A549 (cell line): Measurements from ENCODE around the gene LGR5.

Experiments used
- BHLHE40 ChIP-seq: IDR thresholded peaks from 2 replicates; pipeline ENCODE4 v1.6.1; 2012; ENCODE audit warnings: low read depth, low read length, inconsistent platforms
- CEBPB ChIP-seq, 2 experiments: fragments of >200 bp in 1 of 2; sonication (Bioruptor Twin) in 1 of 2; formaldehyde crosslinking in 1 of 2; IDR thresholded peaks; 2 replicates each; pipeline ENCODE4 v1.6.1; 2012 to 2016
- CTCF ChIP-seq: fragments of >200 bp; sonication (Bioruptor Twin); formaldehyde crosslinking; IDR thresholded peaks from 3 replicates; pipeline ENCODE4 v1.5.1; 2016
- EP300 ChIP-seq, 2 experiments: fragments of >200 bp; sonication (Bioruptor Twin); formaldehyde crosslinking; IDR thresholded peaks; 2 replicates in 1 of 2; 3 replicates in 1 of 2; pipeline ENCODE4 v1.6.1; 2016 to 2017
- ESRRA ChIP-seq: fragments of 150-350 bp; IDR thresholded peaks from 2 replicates; pipeline ENCODE4 v1.6.1; 2014; ENCODE audit warnings: mild to moderate bottlenecking, low read length, borderline replicate concordance
- NR3C1 ChIP-seq: fragments of >200 bp; sonication (Bioruptor Twin); formaldehyde crosslinking; IDR thresholded peaks from 3 replicates; pipeline ENCODE4 v1.6.1; 2017
- PBX3 ChIP-seq: IDR thresholded peaks from 2 replicates; pipeline ENCODE4 v1.6.1; 2012
- PHF8 ChIP-seq: fragments of 200-600 bp; sonication (generic); IDR thresholded peaks from 2 replicates; pipeline ENCODE4 v1.6.1; 2016; ENCODE audit warnings: low read depth, mild to moderate bottlenecking, antibody characterized with exemption, moderate library complexity, borderline replicate concordance
- POLR2A ChIP-seq: IDR thresholded peaks from 2 replicates; pipeline ENCODE4 v1.6.1; 2012; ENCODE audit warnings: mild to moderate bottlenecking, low read length
- POLR2AphosphoS2 ChIP-seq: conservative IDR thresholded peaks from 2 replicates; pipeline ENCODE4 v1.6.1; 2012; ENCODE audit warnings: low read length, improper control_type of control experiment, inconsistent platforms
- RAD21 ChIP-seq, 2 experiments: fragments of >200 bp in 1 of 2; sonication (Bioruptor Twin) in 1 of 2; formaldehyde crosslinking in 1 of 2; IDR thresholded peaks in 1 of 2; conservative IDR thresholded peaks in 1 of 2; 2 replicates in 1 of 2; 3 replicates in 1 of 2; pipeline ENCODE4 v1.6.1; 2012 to 2018; ENCODE audit warnings: inconsistent platforms in 1 of 2
- REST ChIP-seq: fragments of 200-600 bp; sonication (generic); IDR thresholded peaks from 2 replicates; pipeline ENCODE4 v1.6.1; 2016; ENCODE audit warnings: antibody characterized with exemption, mild to moderate bottlenecking, moderate library complexity
- SMC3 ChIP-seq: fragments of >200 bp; sonication (Bioruptor Twin); formaldehyde crosslinking; IDR thresholded peaks from 3 replicates; pipeline ENCODE4 v1.6.1; 2018; ENCODE audit warnings: inconsistent platforms
- USF2 ChIP-seq: fragments of 450-650 bp; IDR thresholded peaks from 2 replicates; pipeline ENCODE4 v1.6.1; 2014; ENCODE audit warnings: antibody characterized with exemption

GRCh38 chr12:71576496-71576895 is 136.9 kb downstream of the LGR5 start:
- no peak for TF ChIP-seq POLR2A
- no peak for TF ChIP-seq CTCF
- TF ChIP-seq BHLHE40, result no peak
- TF ChIP-seq PHF8, result no peak
- no peak for TF ChIP-seq REST
- no peak for TF ChIP-seq RAD21 (conservative IDR thresholded peaks at IDR 0.05 in 1 of 2, IDR thresholded peaks at IDR 0.05 in 1 of 2)
- no peak for TF ChIP-seq CEBPB (IDR thresholded peaks at IDR 0.05)
- TF ChIP-seq PBX3, result no peak
- TF ChIP-seq SMC3, result no peak
- no peak for TF ChIP-seq ESRRA
- no peak for TF ChIP-seq USF2
- TF ChIP-seq POLR2AphosphoS2, result no peak
- TF ChIP-seq EP300 (IDR thresholded peaks at IDR 0.05), result no peak
- no peak for TF ChIP-seq NR3C1
